Esophagus muscularis mucosa (tissue), 4 donors: ENCODE measurements around the gene IFIT1B. TPM values are rescaled to one million over a fixed set of nuclear protein-coding genes. Genes with fewer than 3 reads are reported as not detected.
"Not testable (repeated sequence)": the region's sequence is repeated elsewhere in the genome, so short reads cannot be mapped to it uniquely, and the experiment has no call there.

Source experiments
- DNase-seq: peaks from one replicate; pipeline ENCODE4 v3.0.0-alpha.2; 2017; ENCODE audit errors: extremely low spot score
- H3K27ac ChIP-seq, 4 donors: fragments of 200-600 bp; sonication (generic); replicated peaks in 1 of 4; 1 replicate in 3 of 4; 2 replicates in 1 of 4; pipeline ENCODE4 v1.5.1; 2016 to 2019; ENCODE audit warnings: mild to moderate bottlenecking in 1 of 4
- H3K27me3 ChIP-seq, 4 donors: fragments of 200-600 bp; sonication (generic); one replicate each; pipeline versions ENCODE4 v1.5.1 to v1.6.0; 2016 to 2019
- H3K36me3 ChIP-seq, 4 donors: fragments of 200-600 bp; sonication (generic); one replicate each; pipeline ENCODE4 v1.5.1; 2016 to 2019
- H3K4me1 ChIP-seq, 4 donors: fragments of 200-600 bp; sonication (generic); one replicate each; pipeline ENCODE4 v1.5.1; 2016 to 2019
- H3K4me3 ChIP-seq, 4 donors: fragments of 200-600 bp; sonication (generic); 1 replicate in 2 of 4; 2 replicates in 2 of 4; pipeline ENCODE4 v1.5.1; 2016 to 2019; ENCODE audit warnings: mild to moderate bottlenecking in 4 of 4, moderate library complexity in 1 of 4
- H3K9me3 ChIP-seq, 4 donors: fragments of 200-600 bp; sonication (generic); 1 replicate in 3 of 4; 2 replicates in 1 of 4; pipeline ENCODE4 v1.5.1; 2016 to 2019
- CTCF ChIP-seq, 3 experiments: fragments of 200-600 bp in 2 of 3; fragments of 450-650 bp in 1 of 3; sonication (generic) in 2 of 3; IDR thresholded peaks; one replicate each; pipeline ENCODE4 v1.5.1; 2017 to 2019; ENCODE audit warnings: antibody characterized with exemption in 3 of 3, mild to moderate bottlenecking in 2 of 3, moderate library complexity in 1 of 3
- EP300 ChIP-seq: sonication (generic); formaldehyde crosslinking; IDR thresholded peaks from one replicate; pipeline ENCODE4 v1.6.1; 2017; ENCODE audit warnings: antibody characterized with exemption
- POLR2A ChIP-seq: fragments of 450-650 bp; IDR thresholded peaks from one replicate; pipeline ENCODE4 v1.6.1; 2017; ENCODE audit warnings: antibody characterized with exemption, moderate library complexity, mild to moderate bottlenecking, low read depth
- POLR2AphosphoS5 ChIP-seq, 2 donors: sonication (generic); formaldehyde crosslinking; IDR thresholded peaks; one replicate each; pipeline ENCODE4 v1.6.1; 2017; ENCODE audit warnings: antibody characterized with exemption in 2 of 2
- WGBS: methylation state at CpG from one replicate; pipeline ENCODE4 v1.1.5; 2018; 5-methylcytosine and 5-hydroxymethylcytosine counted together
- intact Hi-C: fragments of 100-400 bp; cut with DNase I; formaldehyde crosslinking; loops from one replicate; pipeline ENCODE4 v1.15.1; 2023
- total RNA-seq, 4 donors: library from RNA; depleted of rRNA; stranded (reverse); fragments of >200 nt; gene quantifications; one replicate each; pipeline versions ENCODE4 v1.1.0 to v1.2.1, GENCODE V29; 2016

Gene IFIT1B
- total RNA-seq, 4 donors from 2014 or later: 0.33 TPM; not detected in 3

GRCh38 chr10:89389254-89389653 is 11.4 kb downstream of the IFIT1B start:
- H3K36me3 ChIP-seq: no peaks in the 10 kb centered on the region
- no peaks in the 10 kb centered on the region for H3K9me3 ChIP-seq
- no peak overlapping the region for H3K4me3 ChIP-seq
- intact Hi-C loops: no loop called here
- H3K27me3 ChIP-seq: no peaks in the 10 kb centered on the region
- peak; percentile 12 for DNase-seq
- 67% methylated on average over 1 of the region's 1 CpG for WGBS
- H3K27ac ChIP-seq: peak overlapping the region in 3 of 4 donors; percentile 33 to 84 (median 82)
- peaks cover 21 to 56% (median 53%) of the 10 kb centered on the region in 4 donors for H3K4me1 ChIP-seq
- TF ChIP-seq CTCF (IDR thresholded peaks at IDR 0.05): peak; percentile 46 to 54 (median 52)
- no peak for TF ChIP-seq POLR2AphosphoS5 (IDR thresholded peaks at IDR 0.05)

GRCh38 chr10:89390476-89391225 is 12.8 kb downstream of the IFIT1B start:
- peaks cover 27 to 67% (median 63%) of the 10 kb centered on the region in 4 donors for H3K4me1 ChIP-seq
- no peak overlapping the region for H3K4me3 ChIP-seq
- no peak for DNase-seq
- peak overlapping the region; percentile 75 to 84 (median 81) for H3K27ac ChIP-seq
- H3K27me3 ChIP-seq: no peaks in the 10 kb centered on the region
- WGBS: 74% methylated on average over 5 of the region's 5 CpGs
- TF ChIP-seq EP300 (no peak), POLR2AphosphoS5 (IDR thresholded peaks at IDR 0.05) (no peak), POLR2A (no peak), CTCF (IDR thresholded peaks at IDR 0.05) (no peak)
- no peaks in the 10 kb centered on the region for H3K9me3 ChIP-seq
- H3K36me3 ChIP-seq: no peaks in the 10 kb centered on the region
- intact Hi-C loops: no loop called here

- 85% methylated on average over 4 of the region's 4 CpGs for WGBS
- intact Hi-C loops, H3K4me3 ChIP-seq, DNase-seq, H3K9me3 ChIP-seq, H3K27me3 ChIP-seq, H3K36me3 ChIP-seq: not testable (repeated sequence)
- peak overlapping the region; percentile 75 to 84 (median 81) for H3K27ac ChIP-seq
- peaks cover 27 to 67% (median 63%) of the 10 kb centered on the region in 4 donors for H3K4me1 ChIP-seq
Measured at GRCh38 chr10:89391226-89391576, 13.3 kb downstream of the IFIT1B start.

- DNase-seq: peak; percentile 91
- intact Hi-C loops: no loop called here
Measured at GRCh38 chr10:89391907-89392756, 14.3 kb downstream of the IFIT1B start, which contains the start of gene IFIT1. IFIT1 (plus strand) TSS chr10:89392623; CDS start chr10:89392713, 90 bp downstream.

GRCh38 chr10:89392974-89393373 is 15.1 kb downstream of the IFIT1B start:
- Histone ChIP-seq H3K9me3 (no peaks in the 10 kb centered on the region), H3K4me1 (peaks cover 27 to 69% (median 63%) of the 10 kb centered on the region in 4 donors), H3K27me3 (no peaks in the 10 kb centered on the region), H3K36me3 (no peaks in the 10 kb centered on the region), H3K4me3 (peak overlapping the region; percentile 58 to 65 (median 61)), H3K27ac (peak overlapping the region; percentile 75 to 84 (median 81))
- DNase-seq: peak; percentile 82
- 20% methylated on average over 2 of the region's 2 CpGs for WGBS
- intact Hi-C loops: no loop called here
- no peak for TF ChIP-seq CTCF (IDR thresholded peaks at IDR 0.05)
- peak; percentile 51 to 69 for TF ChIP-seq POLR2AphosphoS5 (IDR thresholded peaks at IDR 0.05)

More at GRCh38 chr10:89391907-89392756, 14.3 kb downstream of the IFIT1B start, which contains the start of gene IFIT1:
- Histone ChIP-seq H3K27ac (peak within 1 kb of the TSS; percentile 75 to 84 (median 81)), H3K9me3 (no peaks in the 10 kb centered on the region), H3K27me3 (no peaks in the 10 kb centered on the region), H3K4me3 (peak within 1 kb of the TSS; percentile 58 to 65 (median 61)), H3K36me3 (no peaks in the 10 kb centered on the region), H3K4me1 (peaks cover 27 to 67% (median 63%) of the 10 kb centered on the region in 4 donors)
- TF ChIP-seq POLR2AphosphoS5 (IDR thresholded peaks at IDR 0.05) (peak; percentile 71 to 81), EP300 (no peak)
- WGBS: 1% methylated on average over 8 of the region's 8 CpGs
